Bladder microvascular endothelial cell (primary cell): ENCODE results near the gene MLPH. TPM values are rescaled to one million over a fixed set of nuclear protein-coding genes. Genes with fewer than 3 reads are reported as not detected.

Experiments used
- total RNA-seq: library from RNA; depleted of rRNA; stranded (reverse); fragments of >200 nt; gene quantifications from 2 replicates; pipeline ENCODE4 v1.2.3, GENCODE V29; 2014

The MLPH gene
- total RNA-seq: 0.19 and 0.81 TPM in 2 replicates

GRCh38 chr2:237486819-237487448 is at the start of gene MLPH:
Gene MLPH, plus strand, starts transcription at chr2:237487251. Its CDS starts 6,176 bp downstream, at chr2:237493427.

GRCh38 chr2:237566401-237567235 is 79.6 kb downstream of the MLPH start, which contains the start of gene PRLH:
Gene PRLH, plus strand, starts transcription at chr2:237566574. Its CDS starts 0 bp downstream, at chr2:237566574.

GRCh38 chr2:237590272-237591140 is 103.5 kb downstream of the MLPH start, which contains the start of gene RAB17:
Gene RAB17, minus strand, starts transcription at chr2:237590734. Its CDS starts 4,580 bp downstream, at chr2:237586154.

Other genes with a start within 250 kb of the MLPH start
- gene COL6A3, start 73.1 kb upstream of the MLPH start, total RNA-seq: 4.7 and 29.8 TPM in 2 replicates
- not detected in 2 replicates for gene PRLH, start 79.3 kb downstream of the MLPH start, total RNA-seq
- gene RAB17, start 103.5 kb downstream of the MLPH start, total RNA-seq: 0.97 and 6.8 TPM in 2 replicates
- 134 and 166 TPM in 2 replicates for gene LRRFIP1, start 140.3 kb downstream of the MLPH start, total RNA-seq